ENCODE measurements around the gene HIPK1. TPM values are rescaled to one million over a fixed set of nuclear protein-coding genes. Genes with fewer than 3 reads are reported as not detected.
"Not testable (repeated sequence)": the region's sequence is repeated elsewhere in the genome, so short reads cannot be mapped to it uniquely, and the experiment has no call there.

Gene HIPK1
- total RNA-seq, 1 donor from 2014 or later, result 53.4 TPM

GRCh38 chr1:113946112-113946511 is 17.0 kb downstream of the HIPK1 start:
- H3K9me3 Mint-ChIP-seq, result peaks cover 5% of the 10 kb centered on the region
- H3K4me1 Mint-ChIP-seq, result peaks cover 19% of the 10 kb centered on the region
- H3K27me3 Mint-ChIP-seq (ENCODE audit: low read depth), result no peaks in the 10 kb centered on the region
- peaks cover 19% of the 10 kb centered on the region for H3K36me3 Mint-ChIP-seq (ENCODE audit: low read depth)
- no peak overlapping the region for H3K4me3 Mint-ChIP-seq
- DNase-seq (ENCODE audit: low read depth, low spot score), result no peak
- H3K27ac Mint-ChIP-seq (ENCODE audit: unreplicated experiment), result no peak overlapping the region
- TF ChIP-seq, protein P1, sequence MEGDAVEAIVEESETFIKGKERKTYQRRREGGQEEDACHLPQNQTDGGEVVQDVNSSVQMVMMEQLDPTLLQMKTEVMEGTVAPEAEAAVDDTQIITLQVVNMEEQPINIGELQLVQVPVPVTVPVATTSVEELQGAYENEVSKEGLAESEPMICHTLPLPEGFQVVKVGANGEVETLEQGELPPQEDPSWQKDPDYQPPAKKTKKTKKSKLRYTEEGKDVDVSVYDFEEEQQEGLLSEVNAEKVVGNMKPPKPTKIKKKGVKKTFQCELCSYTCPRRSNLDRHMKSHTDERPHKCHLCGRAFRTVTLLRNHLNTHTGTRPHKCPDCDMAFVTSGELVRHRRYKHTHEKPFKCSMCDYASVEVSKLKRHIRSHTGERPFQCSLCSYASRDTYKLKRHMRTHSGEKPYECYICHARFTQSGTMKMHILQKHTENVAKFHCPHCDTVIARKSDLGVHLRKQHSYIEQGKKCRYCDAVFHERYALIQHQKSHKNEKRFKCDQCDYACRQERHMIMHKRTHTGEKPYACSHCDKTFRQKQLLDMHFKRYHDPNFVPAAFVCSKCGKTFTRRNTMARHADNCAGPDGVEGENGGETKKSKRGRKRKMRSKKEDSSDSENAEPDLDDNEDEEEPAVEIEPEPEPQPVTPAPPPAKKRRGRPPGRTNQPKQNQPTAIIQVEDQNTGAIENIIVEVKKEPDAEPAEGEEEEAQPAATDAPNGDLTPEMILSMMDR (conservative IDR thresholded peaks at IDR 0.05), result no peak

GRCh38 chr1:113946678-113947387 is 17.7 kb downstream of the HIPK1 start:
- DNase-seq (ENCODE audit: low read depth, low spot score), result no peak
- Mint-ChIP-seq H3K4me3 (no peak overlapping the region), H3K9me3 (peaks cover 5% of the 10 kb centered on the region), H3K27ac (ENCODE audit: unreplicated experiment) (no peak overlapping the region), H3K27me3 (ENCODE audit: low read depth) (no peaks in the 10 kb centered on the region), H3K36me3 (ENCODE audit: low read depth) (peaks cover 19% of the 10 kb centered on the region), H3K4me1 (peaks cover 19% of the 10 kb centered on the region)
- TF ChIP-seq, protein P1 (conservative IDR thresholded peaks at IDR 0.05), result no peak

GRCh38 chr1:113947388-113948107 is 18.4 kb downstream of the HIPK1 start:
- no peak overlapping the region for H3K4me3 Mint-ChIP-seq
- peaks cover 19% of the 10 kb centered on the region for H3K4me1 Mint-ChIP-seq
- TF ChIP-seq, protein P1 (conservative IDR thresholded peaks at IDR 0.05), result no peak
- peaks cover 15% of the 10 kb centered on the region for H3K36me3 Mint-ChIP-seq (ENCODE audit: low read depth)
- H3K9me3 Mint-ChIP-seq, result peaks cover 5% of the 10 kb centered on the region
- no peaks in the 10 kb centered on the region for H3K27me3 Mint-ChIP-seq (ENCODE audit: low read depth)
- peak overlapping the region; percentile 86 for H3K27ac Mint-ChIP-seq (ENCODE audit: unreplicated experiment)
- no peak for DNase-seq (ENCODE audit: low read depth, low spot score)

GRCh38 chr1:113948151-113948550 is 19.0 kb downstream of the HIPK1 start:
- not testable (repeated sequence) for DNase-seq (ENCODE audit: low read depth, low spot score); H3K27ac Mint-ChIP-seq (ENCODE audit: unreplicated experiment); H3K4me3 Mint-ChIP-seq; H3K9me3 Mint-ChIP-seq; H3K27me3 Mint-ChIP-seq (ENCODE audit: low read depth)
- H3K36me3 Mint-ChIP-seq (ENCODE audit: low read depth), result peaks cover 13% of the 10 kb centered on the region
- H3K4me1 Mint-ChIP-seq, result peaks cover 19% of the 10 kb centered on the region

GRCh38 chr1:113949007-113949406 is 19.9 kb downstream of the HIPK1 start:
- H3K4me3 Mint-ChIP-seq, result no peak overlapping the region
- H3K4me1 Mint-ChIP-seq, result peaks cover 19% of the 10 kb centered on the region
- peaks cover 5% of the 10 kb centered on the region for H3K9me3 Mint-ChIP-seq
- DNase-seq (ENCODE audit: low read depth, low spot score), result no peak
- H3K36me3 Mint-ChIP-seq (ENCODE audit: low read depth), result peaks cover 10% of the 10 kb centered on the region
- no peak overlapping the region for H3K27ac Mint-ChIP-seq (ENCODE audit: unreplicated experiment)
- TF ChIP-seq, protein P1 (conservative IDR thresholded peaks at IDR 0.05), result peak; percentile 53
- H3K27me3 Mint-ChIP-seq (ENCODE audit: low read depth), result no peaks in the 10 kb centered on the region

- no peak overlapping the region for H3K27ac Mint-ChIP-seq (ENCODE audit: unreplicated experiment)
- peaks cover 3% of the 10 kb centered on the region for H3K36me3 Mint-ChIP-seq (ENCODE audit: low read depth)
- H3K27me3 Mint-ChIP-seq (ENCODE audit: low read depth), result no peaks in the 10 kb centered on the region
- no peak overlapping the region for H3K4me3 Mint-ChIP-seq
- DNase-seq (ENCODE audit: low read depth, low spot score), result no peak
- TF ChIP-seq, protein P1 (conservative IDR thresholded peaks at IDR 0.05), result no peak
- no peaks in the 10 kb centered on the region for H3K9me3 Mint-ChIP-seq
- H3K4me1 Mint-ChIP-seq, result peaks cover 19% of the 10 kb centered on the region
Measured at GRCh38 chr1:113950908-113951307, 21.8 kb downstream of the HIPK1 start.

All from neural crest cell (in vitro differentiated cells).